ENCODE measurements around the gene TRIP12. TPM values are rescaled to one million over a fixed set of nuclear protein-coding genes. Genes with fewer than 3 reads are reported as not detected.
A peak's percentile ranks its signal among the peaks of the same experiment; 100 is the strongest.
"Not testable (repeated sequence)": the region's sequence is repeated elsewhere in the genome, so short reads cannot be mapped to it uniquely, and the experiment has no call there.

The TRIP12 gene
- polyA plus RNA-seq, 1 of the 3 experiments (the other 2 are of a cell fraction), result 30.3 TPM

- 73% methylated on average over 1 of the region's 1 CpG for WGBS (ENCODE audit: low lambda C conversion rate)
- no peak for TF ChIP-seq TEAD4 (IDR thresholded peaks at IDR 0.05; ENCODE audit: borderline replicate concordance, insufficient read depth)
- H3K27me3 ChIP-seq (ENCODE audit: insufficient read depth), result no peaks in the 10 kb centered on the region
- H3K36me3 ChIP-seq (replicated peaks in 1 of 2; ENCODE audit: control insufficient read depth in 1 of 2, insufficient read depth in 2 of 2, low read length in 1 of 2), result peaks cover 36 to 40% of the 10 kb centered on the region in 2 experiments
- no peaks in the 10 kb centered on the region for H3K9me2 ChIP-seq
- H3K9ac ChIP-seq, result no peak overlapping the region
- CTCF ChIA-PET, result interaction anchor here (2.1 to 2.8 kb wide), 2 partner anchors 19 to 39 kb away, joined by 6 to 13 read pairs; no protein-coding TSS in a partner anchor
- no peak for DNase-seq
- H3K9me3 ChIP-seq, result no peaks in the 10 kb centered on the region
- H3K4me1 ChIP-seq (ENCODE audit: control insufficient read depth in 1 of 2, insufficient read depth in 2 of 2, low read depth in 1 of 2, low read length in 1 of 2), result no peaks in the 10 kb centered on the region
- no peak overlapping the region for H2AFZ ChIP-seq (ENCODE audit: low read depth)
- H3K4me3 ChIP-seq (ENCODE audit: low read depth in 2 of 2, low read length in 1 of 2), result no peak overlapping the region
- no peaks in the 10 kb centered on the region for H4K20me1 ChIP-seq (ENCODE audit: insufficient read depth)
- POLR2A ChIA-PET, result no interaction called here
- no peaks in the 10 kb centered on the region for H3K79me2 ChIP-seq (ENCODE audit: insufficient read depth)
- no peaks in the 10 kb centered on the region for H3F3A ChIP-seq (replicated peaks; ENCODE audit: insufficient read depth)
- H3K4me2 ChIP-seq, result no peak overlapping the region
- no peak overlapping the region for H3K27ac ChIP-seq (ENCODE audit: low read depth in 2 of 2, low read length in 1 of 2)
Observed at GRCh38 chr2:229761663-229762062, 160.1 kb downstream of the TRIP12 start.

DNA sequence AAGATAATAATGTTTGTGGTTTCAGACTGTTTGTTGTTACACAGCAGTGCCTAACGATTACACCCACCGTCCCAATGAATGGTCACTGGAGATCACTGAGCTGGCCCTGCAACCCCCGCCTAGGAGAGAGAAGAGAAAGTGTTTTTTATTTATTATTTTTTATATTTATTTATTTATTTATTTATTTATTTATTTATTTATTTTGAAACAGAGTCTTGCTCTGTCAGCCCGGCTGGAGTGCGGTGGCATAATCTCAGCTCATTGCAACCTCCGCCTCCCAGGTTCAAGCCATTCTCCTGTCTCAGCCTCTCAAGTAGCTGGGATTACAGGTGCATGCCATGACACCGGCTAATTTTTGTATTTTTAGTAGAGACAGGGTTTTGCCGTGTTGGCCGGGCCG, 164.3 kb downstream of the TRIP12 start:
- H4K20me1 ChIP-seq (ENCODE audit: insufficient read depth); POLR2A ChIA-PET; H3K79me2 ChIP-seq (ENCODE audit: insufficient read depth); H3F3A ChIP-seq (replicated peaks; ENCODE audit: insufficient read depth); H3K27me3 ChIP-seq (ENCODE audit: insufficient read depth); H3K9me3 ChIP-seq; H3K9me2 ChIP-seq; DNase-seq; H3K36me3 ChIP-seq (replicated peaks in 1 of 2; ENCODE audit: control insufficient read depth in 1 of 2, insufficient read depth in 2 of 2, low read length in 1 of 2); H3K27ac ChIP-seq (ENCODE audit: low read depth in 2 of 2, low read length in 1 of 2); H3K4me2 ChIP-seq; H3K9ac ChIP-seq; H3K4me3 ChIP-seq (ENCODE audit: low read depth in 2 of 2, low read length in 1 of 2); H3K4me1 ChIP-seq (ENCODE audit: control insufficient read depth in 1 of 2, insufficient read depth in 2 of 2, low read depth in 1 of 2, low read length in 1 of 2); H2AFZ ChIP-seq (ENCODE audit: low read depth): not testable (repeated sequence)
- WGBS (ENCODE audit: low lambda C conversion rate), result 97% methylated on average over 10 of the region's 10 CpGs
- CTCF ChIA-PET, result interaction anchor here (1.1 to 1.7 kb wide), 2 partner anchors 23 to 44 kb away, joined by 3 to 6 read pairs; no protein-coding TSS in a partner anchor

DNA sequence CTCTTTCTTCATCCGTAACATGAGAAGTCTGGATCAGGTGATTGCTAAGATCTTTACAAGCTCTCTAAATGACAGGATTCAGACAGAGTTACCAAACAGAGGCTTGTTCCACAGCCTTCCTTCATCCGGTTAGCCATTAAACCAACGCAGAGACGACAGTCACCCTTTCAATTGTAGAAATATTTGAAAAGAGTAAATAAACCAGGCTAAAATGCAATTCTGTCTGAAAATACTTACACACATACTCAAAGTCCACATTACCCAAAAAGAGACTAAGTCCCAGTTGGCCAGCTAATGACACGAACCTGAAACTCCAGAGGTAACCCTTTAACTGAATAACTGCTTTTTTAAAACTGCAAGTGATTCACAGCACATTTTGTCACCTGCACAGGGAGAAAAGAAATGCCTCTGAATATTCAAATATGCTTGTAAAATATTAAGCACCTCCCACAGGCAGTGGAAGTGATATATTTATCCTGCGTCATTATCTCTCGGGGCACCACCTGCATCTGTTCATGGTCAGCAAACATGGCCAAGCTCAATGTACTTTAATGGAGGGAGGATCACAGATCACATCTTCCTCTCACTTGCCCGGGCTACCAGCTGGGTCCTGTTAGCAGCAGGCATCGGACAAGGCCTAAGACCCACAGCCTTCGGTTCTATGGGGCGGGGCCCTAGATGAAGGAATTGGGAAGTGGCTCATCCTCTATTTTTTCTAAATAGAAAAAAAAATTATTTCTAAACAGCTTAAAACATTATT, 168.7 kb downstream of the TRIP12 start:
- H4K20me1 ChIP-seq (ENCODE audit: insufficient read depth), result no peaks in the 10 kb centered on the region
- 87% methylated on average over 11 of the region's 11 CpGs for WGBS (ENCODE audit: low lambda C conversion rate)
- no peak overlapping the region for H3K4me2 ChIP-seq
- no peaks in the 10 kb centered on the region; a peak in 1 of 4 replicates for H3K4me1 ChIP-seq (ENCODE audit: control insufficient read depth in 1 of 2, insufficient read depth in 2 of 2, low read depth in 1 of 2, low read length in 1 of 2)
- POLR2A ChIA-PET, result no interaction called here
- no peaks in the 10 kb centered on the region for H3K9me2 ChIP-seq
- H2AFZ ChIP-seq (ENCODE audit: low read depth), result no peak overlapping the region
- H3F3A ChIP-seq (replicated peaks; ENCODE audit: insufficient read depth), result no peaks in the 10 kb centered on the region
- TF ChIP-seq GABPA (IDR thresholded peaks at IDR 0.05; ENCODE audit: low read depth), result no peak
- CTCF ChIA-PET, result interaction anchor here (1.4 to 2.2 kb wide), 2 partner anchors 27 to 38 kb away, joined by 3 to 16 read pairs; no protein-coding TSS in a partner anchor
- DNase-seq, result peak; percentile 16
- H3K79me2 ChIP-seq (ENCODE audit: insufficient read depth), result no peaks in the 10 kb centered on the region
- H3K9me3 ChIP-seq, result no peaks in the 10 kb centered on the region
- no peak overlapping the region for H3K27ac ChIP-seq (ENCODE audit: low read depth in 2 of 2, low read length in 1 of 2)
- no peaks in the 10 kb centered on the region for H3K27me3 ChIP-seq (ENCODE audit: insufficient read depth)
- H3K4me3 ChIP-seq (ENCODE audit: low read depth in 2 of 2, low read length in 1 of 2), result no peak overlapping the region
- no peak overlapping the region for H3K9ac ChIP-seq
- H3K36me3 ChIP-seq (replicated peaks in 1 of 2; ENCODE audit: control insufficient read depth in 1 of 2, insufficient read depth in 2 of 2, low read length in 1 of 2), result no peaks in the 10 kb centered on the region

- Histone ChIP-seq H3K4me2 (no peak overlapping the region), H3K9ac (no peak overlapping the region), H3K79me2 (ENCODE audit: insufficient read depth) (no peaks in the 10 kb centered on the region), H3K36me3 (replicated peaks in 1 of 2; ENCODE audit: control insufficient read depth in 1 of 2, insufficient read depth in 2 of 2, low read length in 1 of 2) (no peaks in the 10 kb centered on the region), H4K20me1 (ENCODE audit: insufficient read depth) (no peaks in the 10 kb centered on the region), H3K27me3 (ENCODE audit: insufficient read depth) (no peaks in the 10 kb centered on the region), H3K4me3 (ENCODE audit: low read depth in 2 of 2, low read length in 1 of 2) (no peak overlapping the region), H3K9me3 (no peaks in the 10 kb centered on the region), H3F3A (replicated peaks; ENCODE audit: insufficient read depth) (no peaks in the 10 kb centered on the region), H3K27ac (ENCODE audit: low read depth in 2 of 2, low read length in 1 of 2) (no peak overlapping the region), H2AFZ (ENCODE audit: low read depth) (no peak overlapping the region), H3K9me2 (no peaks in the 10 kb centered on the region), H3K4me1 (ENCODE audit: control insufficient read depth in 1 of 2, insufficient read depth in 2 of 2, low read depth in 1 of 2, low read length in 1 of 2) (no peaks in the 10 kb centered on the region; a peak in 1 of 4 replicates)
- no peak for DNase-seq
- POLR2A ChIA-PET, result no interaction called here
- CTCF ChIA-PET, result no interaction called here
- WGBS (ENCODE audit: low lambda C conversion rate), result 71% methylated on average over 6 of the region's 6 CpGs
- TF ChIP-seq RCOR1 (IDR thresholded peaks at IDR 0.05; ENCODE audit: low read length) (no peak), RFX5 (IDR thresholded peaks at IDR 0.05; ENCODE audit: low read length) (no peak), RXRA (IDR thresholded peaks at IDR 0.05; ENCODE audit: borderline replicate concordance, low read depth) (no peak), SMC3 (IDR thresholded peaks at IDR 0.05; ENCODE audit: low read depth, low read length) (no peak), RAD21 (IDR thresholded peaks at IDR 0.05; ENCODE audit: low read length) (no peak), FOXM1 (IDR thresholded peaks at IDR 0.05; ENCODE audit: low read depth) (no peak), TCF12 (IDR thresholded peaks at IDR 0.05) (no peak)
- TF ChIP-seq, protein P1, sequence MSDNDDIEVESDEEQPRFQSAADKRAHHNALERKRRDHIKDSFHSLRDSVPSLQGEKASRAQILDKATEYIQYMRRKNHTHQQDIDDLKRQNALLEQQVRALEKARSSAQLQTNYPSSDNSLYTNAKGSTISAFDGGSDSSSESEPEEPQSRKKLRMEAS (IDR thresholded peaks at IDR 0.05; ENCODE audit: low read depth), result no peak
- TF ChIP-seq, protein P2, sequence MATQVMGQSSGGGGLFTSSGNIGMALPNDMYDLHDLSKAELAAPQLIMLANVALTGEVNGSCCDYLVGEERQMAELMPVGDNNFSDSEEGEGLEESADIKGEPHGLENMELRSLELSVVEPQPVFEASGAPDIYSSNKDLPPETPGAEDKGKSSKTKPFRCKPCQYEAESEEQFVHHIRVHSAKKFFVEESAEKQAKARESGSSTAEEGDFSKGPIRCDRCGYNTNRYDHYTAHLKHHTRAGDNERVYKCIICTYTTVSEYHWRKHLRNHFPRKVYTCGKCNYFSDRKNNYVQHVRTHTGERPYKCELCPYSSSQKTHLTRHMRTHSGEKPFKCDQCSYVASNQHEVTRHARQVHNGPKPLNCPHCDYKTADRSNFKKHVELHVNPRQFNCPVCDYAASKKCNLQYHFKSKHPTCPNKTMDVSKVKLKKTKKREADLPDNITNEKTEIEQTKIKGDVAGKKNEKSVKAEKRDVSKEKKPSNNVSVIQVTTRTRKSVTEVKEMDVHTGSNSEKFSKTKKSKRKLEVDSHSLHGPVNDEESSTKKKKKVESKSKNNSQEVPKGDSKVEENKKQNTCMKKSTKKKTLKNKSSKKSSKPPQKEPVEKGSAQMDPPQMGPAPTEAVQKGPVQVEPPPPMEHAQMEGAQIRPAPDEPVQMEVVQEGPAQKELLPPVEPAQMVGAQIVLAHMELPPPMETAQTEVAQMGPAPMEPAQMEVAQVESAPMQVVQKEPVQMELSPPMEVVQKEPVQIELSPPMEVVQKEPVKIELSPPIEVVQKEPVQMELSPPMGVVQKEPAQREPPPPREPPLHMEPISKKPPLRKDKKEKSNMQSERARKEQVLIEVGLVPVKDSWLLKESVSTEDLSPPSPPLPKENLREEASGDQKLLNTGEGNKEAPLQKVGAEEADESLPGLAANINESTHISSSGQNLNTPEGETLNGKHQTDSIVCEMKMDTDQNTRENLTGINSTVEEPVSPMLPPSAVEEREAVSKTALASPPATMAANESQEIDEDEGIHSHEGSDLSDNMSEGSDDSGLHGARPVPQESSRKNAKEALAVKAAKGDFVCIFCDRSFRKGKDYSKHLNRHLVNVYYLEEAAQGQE (IDR thresholded peaks at IDR 0.05; ENCODE audit: low read depth, low read length), result no peak
Observed at GRCh38 chr2:229749779-229750178, 172.0 kb downstream of the TRIP12 start.

Measured in SK-N-SH (cell line).